HepG2 (cell line): ENCODE measurements around the gene ABCD2. TPM values are rescaled to one million over a fixed set of nuclear protein-coding genes. Genes with fewer than 3 reads are reported as not detected.

ENCODE experiments used
- ATAC-seq: fragments of 200-7000 bp; cut with Tn5 transposase; 3 replicates; pipeline ENCODE4 v1.9.1; 2020; ENCODE audit warnings: mild to moderate bottlenecking, moderate library complexity
- BruUV-seq: library from RNA; stranded (reverse); fragments of 400-500 nt; replicated peaks from 2 replicates; lab custom pipeline; 2021; lab: Mats Ljungman, UMichigan
- CTCF ChIA-PET: fragments of 300-600 bp; formaldehyde crosslinking; extraction: SDS; loops from one replicate; lab custom pipeline; 2021; ENCODE audit warnings: low total read pairs, inconsistent platforms, low intra/inter-chr PET ratio; lab: Yijun Ruan, JAX
- POLR2A ChIA-PET: fragments of 350-600 bp; sonication (Branson Sonifier 250); formaldehyde crosslinking; loops from one replicate; lab custom pipeline; 2020; ENCODE audit warnings: antibody characterized with exemption, inconsistent platforms; lab: Yijun Ruan, JAX
- DNase-seq: peaks from one replicate; pipeline ENCODE4 v3.0.0-alpha.2; 2015; ENCODE audit warnings: low spot score
- FAIRE-seq: peaks from 3 replicates; lab custom pipeline; 2011; peaks lifted over from hg19 to GRCh38; lab: Jason Lieb, UNC
- H2AFZ ChIP-seq: one replicate; pipeline ENCODE4 v1.6.1; 2011; ENCODE audit warnings: low read length, inconsistent platforms
- H3K27ac ChIP-seq: fragments of 300-600 bp; 3 replicates; pipeline ENCODE4 v1.8.0; 2011; ENCODE audit warnings: mixed run types, mild to moderate bottlenecking, mixed read lengths, low read length, inconsistent platforms; ENCODE audit not compliant: insufficient read depth; ENCODE audit errors: extremely low read length
- H3K27me3 ChIP-seq, 2 experiments: fragments of 200-600 bp in 1 of 2; 2 replicates in 1 of 2; 3 replicates in 1 of 2; pipeline versions ENCODE4 v1.6.0 to v1.8.0; 2011; ENCODE audit warnings: low read length in 2 of 2, mild to moderate bottlenecking in 2 of 2, moderate library complexity in 2 of 2, inconsistent platforms in 1 of 2; ENCODE audit not compliant: insufficient read depth in 2 of 2, control insufficient read depth in 1 of 2
- H3K36me3 ChIP-seq, 2 experiments: fragments of 200-600 bp in 1 of 2; replicated peaks in 1 of 2; 2 replicates in 1 of 2; 3 replicates in 1 of 2; pipeline versions ENCODE4 v1.5.1 to v1.8.0; 2011; ENCODE audit warnings: low read length in 2 of 2, inconsistent platforms in 1 of 2; ENCODE audit not compliant: insufficient read depth in 2 of 2, control insufficient read depth in 1 of 2
- H3K4me1 ChIP-seq: 2 replicates; pipeline ENCODE4 v1.5.1; 2012; ENCODE audit warnings: low read length, inconsistent platforms; ENCODE audit not compliant: insufficient read depth
- H3K4me2 ChIP-seq: 2 replicates; pipeline ENCODE4 v1.6.0; 2011; ENCODE audit warnings: low read depth, low read length, inconsistent platforms
- H3K4me3 ChIP-seq, 3 experiments: fragments of 200-600 bp in 1 of 3; sonication (generic), shearing (Covaris generic) in 1 of 3; replicated peaks in 1 of 3; 2 replicates each; pipeline ENCODE4 v1.5.1; 2011 to 2016; ENCODE audit warnings: low read length in 3 of 3, inconsistent platforms in 2 of 3, low read depth in 2 of 3, mild to moderate bottlenecking in 2 of 3, control low read depth in 1 of 3, mixed read lengths in 1 of 3; ENCODE audit not compliant: insufficient read depth in 1 of 3
- H3K79me2 ChIP-seq: one replicate; pipeline ENCODE4 v1.6.1; 2011; ENCODE audit warnings: low read length, inconsistent platforms; ENCODE audit not compliant: insufficient read depth
- H3K9ac ChIP-seq: 2 replicates; pipeline ENCODE4 v1.6.0; 2011; ENCODE audit warnings: mild to moderate bottlenecking, low read depth, low read length, inconsistent platforms; ENCODE audit not compliant: insufficient read depth
- H3K9me3 ChIP-seq: 2 replicates; pipeline ENCODE4 v1.5.1; 2012; ENCODE audit warnings: mild to moderate bottlenecking, low read length
- H4K20me1 ChIP-seq: 2 replicates; pipeline ENCODE4 v1.6.0; 2011; ENCODE audit warnings: inconsistent platforms, mild to moderate bottlenecking, low read length, moderate library complexity; ENCODE audit not compliant: insufficient read depth
- ATF5 ChIP-seq: sonication (generic); formaldehyde crosslinking; IDR thresholded peaks from 2 replicates; pipeline ENCODE4 v1.4.0; 2020; ENCODE audit warnings: mild to moderate bottlenecking, low read depth, missing genetic modification reagents
- GATAD1 ChIP-seq: IDR thresholded peaks from 2 replicates; pipeline ENCODE4 v1.6.1; 2016; ENCODE audit warnings: missing genetic modification reagents, missing compliant biosample characterization
- KDM5B ChIP-seq: sonication (generic); formaldehyde crosslinking; IDR thresholded peaks from 2 replicates; pipeline ENCODE4 v1.4.0; 2020; ENCODE audit warnings: missing genetic modification reagents, mild to moderate bottlenecking, borderline replicate concordance
- MEF2D ChIP-seq: sonication (generic); formaldehyde crosslinking; IDR thresholded peaks from 2 replicates; pipeline ENCODE4 v1.5.1; 2020; ENCODE audit warnings: mild to moderate bottlenecking, missing genetic modification reagents
- MEIS1 ChIP-seq: sonication (generic); formaldehyde crosslinking; IDR thresholded peaks from 2 replicates; pipeline ENCODE4 v1.9.0; 2021; ENCODE audit warnings: mild to moderate bottlenecking, missing genetic modification reagents, moderate library complexity, borderline replicate concordance
- MTF2 ChIP-seq: sonication (generic); formaldehyde crosslinking; IDR thresholded peaks from 2 replicates; pipeline ENCODE4 v1.5.0; 2020; ENCODE audit warnings: missing genetic modification reagents, borderline replicate concordance
- TBX3 ChIP-seq: fragments of 450-650 bp; IDR thresholded peaks from 2 replicates; pipeline ENCODE4 v1.6.1; 2017; ENCODE audit warnings: antibody characterized with exemption, mild to moderate bottlenecking, inconsistent platforms, borderline replicate concordance
- TERF1 ChIP-seq: sonication (generic); formaldehyde crosslinking; IDR thresholded peaks from 2 replicates; pipeline ENCODE4 v1.8.0; 2022; ENCODE audit warnings: mild to moderate bottlenecking, missing genetic modification reagents, moderate library complexity
- ZBTB14 ChIP-seq: sonication (generic); formaldehyde crosslinking; IDR thresholded peaks from 2 replicates; pipeline ENCODE4 v1.4.0; 2020; ENCODE audit warnings: missing genetic modification reagents
- ZEB1 ChIP-seq: IDR thresholded peaks from 2 replicates; pipeline ENCODE4 v1.6.1; 2012; ENCODE audit warnings: mild to moderate bottlenecking, low read depth, inconsistent platforms; ENCODE audit not compliant: insufficient replicate concordance
- ZNF337 ChIP-seq: sonication (generic); formaldehyde crosslinking; IDR thresholded peaks from 2 replicates; pipeline ENCODE4 v1.5.1; 2020; ENCODE audit warnings: missing genetic modification reagents, low read depth, mild to moderate bottlenecking, borderline replicate concordance
- ZNF343 ChIP-seq: sonication (generic); formaldehyde crosslinking; IDR thresholded peaks from 2 replicates; pipeline ENCODE4 v1.4.0; 2020; ENCODE audit warnings: mild to moderate bottlenecking, missing genetic modification reagents
- ZNF367 ChIP-seq: sonication (generic); formaldehyde crosslinking; IDR thresholded peaks from 2 replicates; pipeline ENCODE4 v1.4.0; 2020; ENCODE audit warnings: missing genetic modification reagents, borderline replicate concordance
- ZNF503 ChIP-seq: sonication (generic); formaldehyde crosslinking; IDR thresholded peaks from 2 replicates; pipeline ENCODE4 v1.4.0; 2020; ENCODE audit warnings: missing genetic modification reagents
- ZNF570 ChIP-seq: sonication (generic); formaldehyde crosslinking; IDR thresholded peaks from 2 replicates; pipeline ENCODE4 v1.4.0; 2020; ENCODE audit warnings: mild to moderate bottlenecking, missing genetic modification reagents, borderline replicate concordance
- ZNF704 ChIP-seq: sonication (generic); formaldehyde crosslinking; IDR thresholded peaks from 2 replicates; pipeline ENCODE4 v1.8.1; 2023; ENCODE audit warnings: mild to moderate bottlenecking, inconsistent platforms, moderate library complexity, missing genetic modification reagents, borderline replicate concordance
- ZNF770 ChIP-seq: sonication (generic); formaldehyde crosslinking; IDR thresholded peaks from 2 replicates; pipeline ENCODE4 v1.5.0; 2020; ENCODE audit warnings: mild to moderate bottlenecking, missing genetic modification reagents
- in situ Hi-C: cut with HindIII; loops from 2 replicates; pipeline ENCODE4 v1.10.0; 2017; ENCODE audit warnings: low pct_unique_long_range_greater_than_20kb; ENCODE audit not compliant: extremely low pct_ligation_motif_present
- intact Hi-C: fragments of 100-400 bp; cut with micrococcal nuclease; formaldehyde crosslinking; loops from one replicate; pipeline ENCODE4 v1.10.0; 2022; ENCODE audit not compliant: unreplicated experiment
- polyA plus RNA-seq, 8 experiments: library from polyadenylated mRNA; depleted of rRNA in 3 of 8; stranded (reverse) in 7 of 8; unstranded in 1 of 8; fragments of >200 nt; fragmentation: Illumina TruSeq in 4 of 8; extraction: Trizol in 4 of 8; gene quantifications; 2 replicates each; pipeline versions ENCODE4 v1.2.1 to v1.2.3, GENCODE V29; 2011 to 2016; ENCODE audit warnings: low read depth in 4 of 8, missing spikeins in 1 of 8, mixed read lengths in 1 of 8; ENCODE audit not compliant: insufficient read depth in 1 of 8
- total RNA-seq, 5 experiments: library from RNA; depleted of rRNA; stranded (reverse); fragments of >200 nt; fragmentation: Illumina TruSeq; extraction: Trizol; gene quantifications; 2 replicates each; pipeline ENCODE4 v1.2.3, GENCODE V29; 2016; ENCODE audit warnings: low read depth in 1 of 5

Gene ABCD2
- total and polyA plus RNA-seq, 2 of the 13 experiments (the other 11 are each of a cell fraction or from before 2014, with no cell fraction given) = not detected

GRCh38 chr12:39553476-39553875 lies 66.1 kb downstream of the ABCD2 start:
- intact Hi-C loops (no loop called here), in situ Hi-C loops (no loop called here)
- no peak overlapping the region for H3K4me3 ChIP-seq
- H3K4me2 ChIP-seq = no peak overlapping the region
- H3K9me3 ChIP-seq = peaks cover 13% of the 10 kb centered on the region; the same call in 1 of the 2 replicates
- H2AFZ ChIP-seq = no peak overlapping the region
- ChIA-PET POLR2A (no interaction called here), CTCF (no interaction called here)
- no peaks in the 10 kb centered on the region for H3K27me3 ChIP-seq
- ATAC-seq (no peak), DNase-seq (no peak), FAIRE-seq (no peak)
- H4K20me1 ChIP-seq = no peaks in the 10 kb centered on the region
- H3K4me1 ChIP-seq = no peaks in the 10 kb centered on the region
- no TSS peak for BruUV-seq
- H3K9ac ChIP-seq = no peak overlapping the region
- H3K27ac ChIP-seq = no peak overlapping the region
- H3K79me2 ChIP-seq = no peaks in the 10 kb centered on the region
- H3K36me3 ChIP-seq = no peaks in the 10 kb centered on the region
- TF ChIP-seq ZNF367 (CRISPR knock-in tag) (no peak), ZNF704 (CRISPR knock-in tag) (no peak), GATAD1 (CRISPR knock-in tag) (no peak), ZNF770 (CRISPR knock-in tag) (no peak), ZNF337 (CRISPR knock-in tag) (no peak), ZNF343 (CRISPR knock-in tag) (no peak), MEF2D (CRISPR knock-in tag) (no peak), ZEB1 (no peak), ZNF570 (CRISPR knock-in tag) (no peak), ATF5 (CRISPR knock-in tag) (no peak), TERF1 (CRISPR knock-in tag) (no peak), ZBTB14 (CRISPR knock-in tag) (no peak), TBX3 (no peak), KDM5B (CRISPR knock-in tag) (no peak), MTF2 (CRISPR knock-in tag) (no peak), MEIS1 (no peak), ZNF503 (CRISPR knock-in tag) (no peak)
